ENCODE results near the gene LRBA. TPM values are rescaled to one million over a fixed set of nuclear protein-coding genes. Genes with fewer than 3 reads are reported as not detected.

The LRBA gene
- total and polyA plus RNA-seq, 4 donors, result 8.2 to 69.8 (median 32.8) TPM

DNA sequence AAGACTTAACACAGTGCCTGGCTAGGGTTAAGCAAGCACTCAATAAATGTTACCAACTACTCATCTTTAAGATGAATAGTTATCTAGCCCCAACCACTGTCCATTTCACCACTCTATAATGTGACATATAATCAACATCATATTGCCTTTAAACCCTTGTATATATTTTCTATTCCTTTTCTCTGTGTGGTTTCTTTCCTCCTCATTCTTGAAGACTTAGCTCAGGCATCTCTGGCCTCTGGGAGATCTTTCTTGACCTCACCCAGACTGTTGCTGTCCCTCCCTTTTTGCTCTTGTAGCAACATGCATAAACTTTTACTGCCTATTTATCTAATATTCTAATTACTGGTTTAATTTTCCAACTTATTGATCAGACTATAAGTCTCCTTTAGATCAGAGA lies 683.0 kb downstream of the LRBA start:
- Histone ChIP-seq H3K27me3 (ENCODE audit: control insufficient read depth in 4 of 4, insufficient read depth in 4 of 4, low read length in 3 of 4) (no peaks in the 10 kb centered on the region), H3K27ac (ENCODE audit: low read depth in 1 of 2, low read length in 2 of 2) (no peak overlapping the region), H3K4me3 (ENCODE audit: low read depth in 1 of 3, low read length in 3 of 3) (no peak overlapping the region), H3K4me1 (ENCODE audit: control insufficient read depth in 4 of 4, insufficient read depth in 4 of 4, low read length in 3 of 4) (peaks cover 0 to 4% (median 2%) of the 10 kb centered on the region in 4 donors), H3K9me3 (ENCODE audit: control insufficient read depth in 4 of 4, low read length in 3 of 4) (no peaks in the 10 kb centered on the region), H3K36me3 (ENCODE audit: control insufficient read depth in 4 of 4, insufficient read depth in 3 of 4, low read depth in 1 of 4, low read length in 3 of 4) (no peaks in the 10 kb centered on the region), H3K9ac (ENCODE audit: low read depth in 1 of 2, low read length in 2 of 2) (no peak overlapping the region)
- TF ChIP-seq TAF1 (conservative IDR thresholded peaks at IDR 0.05) (no peak), FOXA2 (IDR thresholded peaks at IDR 0.05) (no peak), NR2F2 (IDR thresholded peaks at IDR 0.05) (no peak)
- no peak for DNase-seq (ENCODE audit: low spot score)

DNA sequence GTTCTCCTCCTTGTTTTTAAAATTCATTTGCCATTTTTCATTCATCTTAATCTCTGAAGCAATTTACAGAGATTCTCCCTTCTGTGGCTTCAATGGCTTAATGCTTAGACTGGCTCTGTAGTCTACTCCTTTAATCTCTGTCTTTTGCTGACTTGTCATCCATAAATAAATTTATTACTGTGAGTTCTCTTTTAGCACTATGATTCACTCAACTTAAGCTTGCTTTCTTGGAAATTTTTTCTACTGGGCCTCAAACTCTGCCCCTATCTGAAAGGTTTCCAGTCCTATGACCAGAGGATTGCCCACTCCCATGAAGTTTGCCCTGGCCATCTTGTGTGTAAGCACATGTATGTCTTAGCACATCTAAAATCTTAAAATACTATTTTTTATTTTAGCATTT lies 685.7 kb downstream of the LRBA start:
- H3K4me1 ChIP-seq (ENCODE audit: control insufficient read depth in 4 of 4, insufficient read depth in 4 of 4, low read length in 3 of 4), result no peaks in the 10 kb centered on the region
- TF ChIP-seq HNF4A (conservative IDR thresholded peaks at IDR 0.05) (no peak), HNF4G (IDR thresholded peaks at IDR 0.05) (no peak), TAF1 (conservative IDR thresholded peaks at IDR 0.05) (no peak), JUND (IDR thresholded peaks at IDR 0.05) (no peak)
- TF ChIP-seq, protein P1, sequence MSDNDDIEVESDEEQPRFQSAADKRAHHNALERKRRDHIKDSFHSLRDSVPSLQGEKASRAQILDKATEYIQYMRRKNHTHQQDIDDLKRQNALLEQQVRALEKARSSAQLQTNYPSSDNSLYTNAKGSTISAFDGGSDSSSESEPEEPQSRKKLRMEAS (IDR thresholded peaks at IDR 0.05), result no peak
- TF ChIP-seq, protein P2, sequence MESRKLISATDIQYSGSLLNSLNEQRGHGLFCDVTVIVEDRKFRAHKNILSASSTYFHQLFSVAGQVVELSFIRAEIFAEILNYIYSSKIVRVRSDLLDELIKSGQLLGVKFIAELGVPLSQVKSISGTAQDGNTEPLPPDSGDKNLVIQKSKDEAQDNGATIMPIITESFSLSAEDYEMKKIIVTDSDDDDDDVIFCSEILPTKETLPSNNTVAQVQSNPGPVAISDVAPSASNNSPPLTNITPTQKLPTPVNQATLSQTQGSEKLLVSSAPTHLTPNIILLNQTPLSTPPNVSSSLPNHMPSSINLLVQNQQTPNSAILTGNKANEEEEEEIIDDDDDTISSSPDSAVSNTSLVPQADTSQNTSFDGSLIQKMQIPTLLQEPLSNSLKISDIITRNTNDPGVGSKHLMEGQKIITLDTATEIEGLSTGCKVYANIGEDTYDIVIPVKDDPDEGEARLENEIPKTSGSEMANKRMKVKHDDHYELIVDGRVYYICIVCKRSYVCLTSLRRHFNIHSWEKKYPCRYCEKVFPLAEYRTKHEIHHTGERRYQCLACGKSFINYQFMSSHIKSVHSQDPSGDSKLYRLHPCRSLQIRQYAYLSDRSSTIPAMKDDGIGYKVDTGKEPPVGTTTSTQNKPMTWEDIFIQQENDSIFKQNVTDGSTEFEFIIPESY (IDR thresholded peaks at IDR 0.05), result no peak
- no peak for DNase-seq (ENCODE audit: low spot score)
- no peak overlapping the region for H3K27ac ChIP-seq (ENCODE audit: low read depth in 1 of 2, low read length in 2 of 2)
- H3K4me3 ChIP-seq (ENCODE audit: low read depth in 1 of 3, low read length in 3 of 3), result no peak overlapping the region
- H3K27me3 ChIP-seq (ENCODE audit: control insufficient read depth in 4 of 4, insufficient read depth in 4 of 4, low read length in 3 of 4), result no peaks in the 10 kb centered on the region
- no peaks in the 10 kb centered on the region for H3K36me3 ChIP-seq (ENCODE audit: control insufficient read depth in 4 of 4, insufficient read depth in 3 of 4, low read depth in 1 of 4, low read length in 3 of 4)
- no peak overlapping the region for H3K9ac ChIP-seq (ENCODE audit: low read depth in 1 of 2, low read length in 2 of 2)
- no peaks in the 10 kb centered on the region for H3K9me3 ChIP-seq (ENCODE audit: control insufficient read depth in 4 of 4, low read length in 3 of 4)

DNA sequence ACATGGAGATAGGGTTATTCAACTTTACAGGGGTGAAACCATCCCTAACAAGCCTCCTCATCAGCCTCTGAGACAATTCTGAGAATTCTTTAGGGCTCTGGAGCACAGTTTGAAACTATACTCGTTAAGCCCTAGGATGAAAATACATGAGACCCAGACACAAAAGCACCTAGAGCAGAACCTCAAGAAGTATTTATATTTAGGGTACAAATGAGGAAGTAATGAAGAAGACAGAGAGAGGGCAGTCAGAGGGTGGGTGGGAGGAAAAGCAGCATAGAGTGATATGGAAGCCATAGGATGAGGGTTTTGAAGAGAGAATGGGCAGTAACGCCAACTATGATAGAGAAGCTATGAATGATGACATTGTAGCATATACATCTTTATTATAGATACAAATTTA lies 686.6 kb downstream of the LRBA start:
- no peak overlapping the region for H3K9ac ChIP-seq (ENCODE audit: low read depth in 1 of 2, low read length in 2 of 2)
- WGBS, result 93% methylated on average over 2 of the region's 2 CpGs
- DNase-seq (ENCODE audit: low spot score), result no peak
- H3K9me3 ChIP-seq (ENCODE audit: control insufficient read depth in 4 of 4, low read length in 3 of 4), result no peaks in the 10 kb centered on the region
- H3K27ac ChIP-seq (ENCODE audit: low read depth in 1 of 2, low read length in 2 of 2), result no peak overlapping the region
- TF ChIP-seq NR2F2 (IDR thresholded peaks at IDR 0.05) (no peak), EGR1 (IDR thresholded peaks at IDR 0.05; ENCODE audit: low read depth in 2 of 2) (no peak), TAF1 (conservative IDR thresholded peaks at IDR 0.05) (no peak), HNF4G (IDR thresholded peaks at IDR 0.05) (no peak), JUND (IDR thresholded peaks at IDR 0.05) (no peak), RXRA (IDR thresholded peaks at IDR 0.05) (no peak), HNF4A (conservative IDR thresholded peaks at IDR 0.05) (no peak), YY1 (IDR thresholded peaks at IDR 0.05) (no peak)
- TF ChIP-seq, protein P3, sequence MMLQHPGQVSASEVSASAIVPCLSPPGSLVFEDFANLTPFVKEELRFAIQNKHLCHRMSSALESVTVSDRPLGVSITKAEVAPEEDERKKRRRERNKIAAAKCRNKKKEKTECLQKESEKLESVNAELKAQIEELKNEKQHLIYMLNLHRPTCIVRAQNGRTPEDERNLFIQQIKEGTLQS (IDR thresholded peaks at IDR 0.05), result no peak
- TF ChIP-seq, protein P1 (IDR thresholded peaks at IDR 0.05), result no peak
- TF ChIP-seq, protein P4, sequence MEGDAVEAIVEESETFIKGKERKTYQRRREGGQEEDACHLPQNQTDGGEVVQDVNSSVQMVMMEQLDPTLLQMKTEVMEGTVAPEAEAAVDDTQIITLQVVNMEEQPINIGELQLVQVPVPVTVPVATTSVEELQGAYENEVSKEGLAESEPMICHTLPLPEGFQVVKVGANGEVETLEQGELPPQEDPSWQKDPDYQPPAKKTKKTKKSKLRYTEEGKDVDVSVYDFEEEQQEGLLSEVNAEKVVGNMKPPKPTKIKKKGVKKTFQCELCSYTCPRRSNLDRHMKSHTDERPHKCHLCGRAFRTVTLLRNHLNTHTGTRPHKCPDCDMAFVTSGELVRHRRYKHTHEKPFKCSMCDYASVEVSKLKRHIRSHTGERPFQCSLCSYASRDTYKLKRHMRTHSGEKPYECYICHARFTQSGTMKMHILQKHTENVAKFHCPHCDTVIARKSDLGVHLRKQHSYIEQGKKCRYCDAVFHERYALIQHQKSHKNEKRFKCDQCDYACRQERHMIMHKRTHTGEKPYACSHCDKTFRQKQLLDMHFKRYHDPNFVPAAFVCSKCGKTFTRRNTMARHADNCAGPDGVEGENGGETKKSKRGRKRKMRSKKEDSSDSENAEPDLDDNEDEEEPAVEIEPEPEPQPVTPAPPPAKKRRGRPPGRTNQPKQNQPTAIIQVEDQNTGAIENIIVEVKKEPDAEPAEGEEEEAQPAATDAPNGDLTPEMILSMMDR (IDR thresholded peaks at IDR 0.05; ENCODE audit: low read depth, low read length, missing input control), result no peak
- TF ChIP-seq, protein P2 (IDR thresholded peaks at IDR 0.05), result no peak
- H3K27me3 ChIP-seq (ENCODE audit: control insufficient read depth in 4 of 4, insufficient read depth in 4 of 4, low read length in 3 of 4), result no peaks in the 10 kb centered on the region
- no peaks in the 10 kb centered on the region for H3K4me1 ChIP-seq (ENCODE audit: control insufficient read depth in 4 of 4, insufficient read depth in 4 of 4, low read length in 3 of 4)
- no peaks in the 10 kb centered on the region for H3K36me3 ChIP-seq (ENCODE audit: control insufficient read depth in 4 of 4, insufficient read depth in 3 of 4, low read depth in 1 of 4, low read length in 3 of 4)
- no peak overlapping the region for H3K4me3 ChIP-seq (ENCODE audit: low read depth in 1 of 3, low read length in 3 of 3)

All from liver (tissue), 9 donors.